Measurements from ENCODE around the gene ZNF730. TPM values are rescaled to one million over a fixed set of nuclear protein-coding genes. Genes with fewer than 3 reads are reported as not detected.

The ZNF730 gene
- under 1 TPM in 9 of 10 donors, not detected in 1; 0.09 to 0.72 (median 0.28) TPM for total RNA-seq
- polyA plus RNA-seq: under 1 TPM in 1 of 2 donors, not detected in 1; 0.01 TPM
- long read RNA-seq, donor 1: 0 reads
- long read RNA-seq, donor 2: 0 reads
- long read RNA-seq, donor 3: 0 reads

GRCh38 chr19:23116802-23117571 lies at the start of gene ZNF730:
Gene ZNF730 (plus strand): TSS chr19:23117025. CDS start chr19:23117174, 149 bp downstream.
- intact Hi-C loops (cut with DNase I): loop anchor here in 1 of 10 donors (10.0 kb wide), 1 partner anchor 138 kb away; the partner anchor contains the start of gene ZNF724
- peak within 1 kb of the TSS in 2 of 10 donors; percentile 18 to 48 for H3K27ac ChIP-seq

GRCh38 chr19:23070353-23071146 lies 46.3 kb upstream of the ZNF730 start:
- peak; percentile 21 to 71 (median 53) for ATAC-seq
- Histone ChIP-seq H3K36me3 (no peaks in the 10 kb centered on the region), H3K27me3 (peaks cover 0 to 33% (median 20%) of the 10 kb centered on the region in 7 donors), H3K4me1 (peaks cover 0 to 22% (median 15%) of the 10 kb centered on the region in 9 donors), H3K9me3 (no peaks in the 10 kb centered on the region), H3K27ac (no peak overlapping the region), H3K4me3 (peak overlapping the region; percentile 14 to 58 (median 45))
- peak; percentile 33 to 44 for DNase-seq
- 7% methylated on average over 43 of the region's 43 CpGs for WGBS, 2 donors
- peak; percentile 21 to 64 (median 53) for TF ChIP-seq CTCF (IDR thresholded peaks at IDR 0.05)
- intact Hi-C loops (cut with DNase I): no loop called here

More at GRCh38 chr19:23116802-23117571, at the start of gene ZNF730:
- DNase-seq: peak; percentile 37 to 91
- H3K4me1 ChIP-seq: peaks cover 0 to 9% (median 6%) of the 10 kb centered on the region in 9 donors
- ATAC-seq: peak; percentile 87 to 100 (median 95)
- no peak for TF ChIP-seq CTCF (IDR thresholded peaks at IDR 0.05)
- WGBS, 2 donors: 1% methylated on average over 41 to 44 of the region's 44 CpGs
- no peaks in the 10 kb centered on the region for H3K27me3 ChIP-seq
- no peaks in the 10 kb centered on the region for H3K36me3 ChIP-seq
- peaks cover 0 to under 1% (median 0%) of the 10 kb centered on the region in 11 donors for H3K9me3 ChIP-seq
- H3K4me3 ChIP-seq: peak within 1 kb of the TSS; percentile 2 to 78 (median 63)

GRCh38 chr19:23071147-23071511 lies 45.7 kb upstream of the ZNF730 start:
- peak in 7 of 8 donors; percentile 49 to 64 (median 54) for ATAC-seq
- H3K27ac ChIP-seq: no peak overlapping the region
- DNase-seq: peak; percentile 22 to 37
- intact Hi-C loops (cut with DNase I): no loop called here
- H3K36me3 ChIP-seq: no peaks in the 10 kb centered on the region
- H3K4me1 ChIP-seq: peaks cover 0 to 26% (median 16%) of the 10 kb centered on the region in 9 donors
- H3K4me3 ChIP-seq: peak overlapping the region; percentile 14 to 58 (median 45)
- TF ChIP-seq CTCF (IDR thresholded peaks at IDR 0.05): no peak
- H3K27me3 ChIP-seq: peaks cover 0 to 33% (median 20%) of the 10 kb centered on the region in 7 donors
- no peaks in the 10 kb centered on the region for H3K9me3 ChIP-seq
- WGBS, 2 donors: 0 to 1% methylated on average over 28 to 30 of the region's 30 CpGs

All from heart right ventricle (tissue), 16 donors.